HG03175 (cell line): ENCODE data around the gene GIMAP8.

ENCODE experiments used
- ATAC-seq: cut with Tn5 transposase; IDR thresholded peaks from one replicate; pipeline ENCODE4 v1.9.1; 2021; ENCODE audit warnings: mild to moderate bottlenecking, moderate library complexity; ENCODE audit not compliant: unreplicated experiment

The GIMAP8 gene

DNA sequence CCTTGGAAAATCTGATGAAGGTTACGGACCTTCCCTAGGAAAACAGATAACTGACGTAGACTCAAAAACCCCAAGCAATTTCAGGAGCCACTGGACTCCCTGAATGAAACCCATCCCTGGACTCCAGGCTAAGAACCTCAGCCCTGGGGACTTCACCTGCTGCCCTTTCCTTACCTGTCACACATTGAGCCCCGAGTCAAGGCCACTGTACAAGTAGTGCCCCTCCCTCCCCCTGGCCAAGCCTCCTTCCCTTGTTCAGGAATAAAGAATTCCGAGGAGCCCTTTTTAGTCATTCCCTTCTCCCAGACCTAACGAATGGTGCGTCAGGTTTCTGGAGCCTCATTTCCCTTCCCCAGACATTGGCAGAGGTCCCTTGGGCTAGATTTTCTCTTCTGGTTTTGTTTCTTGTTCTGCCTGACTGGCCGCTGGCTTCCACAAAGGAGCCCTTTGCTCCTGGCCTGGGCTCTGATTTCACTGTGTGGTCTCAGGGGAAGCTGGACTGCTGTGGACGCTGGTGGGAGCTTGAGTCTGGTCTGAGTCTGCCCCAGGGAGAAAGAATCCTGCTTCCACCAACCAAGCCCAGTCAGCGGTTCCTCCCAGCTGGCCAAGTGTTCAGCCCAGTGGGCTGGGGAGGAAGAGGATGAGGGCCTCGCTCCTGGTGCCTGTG lies 39.6 kb upstream of the GIMAP8 start:
- ATAC-seq = no peak

DNA sequence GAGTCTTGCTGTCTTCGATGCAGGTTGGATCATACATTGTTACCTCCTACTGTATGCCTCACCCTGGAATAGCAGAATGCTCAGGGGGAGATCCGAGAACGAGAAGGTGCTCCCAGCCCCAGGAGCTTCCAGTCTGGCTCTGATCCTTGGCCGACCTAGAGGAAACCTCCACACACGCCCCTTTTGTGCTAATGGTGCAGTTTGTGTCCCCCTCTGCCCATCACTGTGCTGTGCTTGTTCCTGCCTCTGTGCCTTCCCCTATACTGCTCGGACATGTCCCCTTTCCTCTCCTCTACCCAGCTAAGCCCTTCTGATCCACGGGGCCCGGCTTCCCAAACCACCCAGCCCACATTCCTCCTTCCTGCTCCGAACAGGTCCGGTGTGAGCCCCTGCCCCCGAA lies 38.8 kb upstream of the GIMAP8 start:
- ATAC-seq = no peak

DNA sequence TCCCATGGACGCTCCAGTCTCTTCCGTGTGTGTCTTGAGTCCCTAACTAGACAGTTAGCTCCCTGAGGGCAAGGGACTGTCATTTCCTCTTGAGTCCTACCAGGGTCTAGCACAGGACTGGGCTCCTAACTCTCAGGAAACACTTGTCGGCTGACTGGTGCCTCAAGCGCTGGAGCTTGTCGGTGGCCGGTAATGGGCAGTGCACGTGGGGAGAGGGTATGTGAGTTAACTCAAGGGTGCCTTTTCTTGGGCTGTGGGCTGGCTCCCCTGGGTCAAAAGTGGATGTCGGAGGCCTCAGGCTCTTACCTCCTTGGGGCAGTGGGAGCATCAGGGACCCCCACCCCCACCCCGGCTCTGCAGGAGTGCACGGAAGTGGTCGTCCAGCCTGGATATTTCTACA lies 38.4 kb upstream of the GIMAP8 start:
- no peak for ATAC-seq

DNA sequence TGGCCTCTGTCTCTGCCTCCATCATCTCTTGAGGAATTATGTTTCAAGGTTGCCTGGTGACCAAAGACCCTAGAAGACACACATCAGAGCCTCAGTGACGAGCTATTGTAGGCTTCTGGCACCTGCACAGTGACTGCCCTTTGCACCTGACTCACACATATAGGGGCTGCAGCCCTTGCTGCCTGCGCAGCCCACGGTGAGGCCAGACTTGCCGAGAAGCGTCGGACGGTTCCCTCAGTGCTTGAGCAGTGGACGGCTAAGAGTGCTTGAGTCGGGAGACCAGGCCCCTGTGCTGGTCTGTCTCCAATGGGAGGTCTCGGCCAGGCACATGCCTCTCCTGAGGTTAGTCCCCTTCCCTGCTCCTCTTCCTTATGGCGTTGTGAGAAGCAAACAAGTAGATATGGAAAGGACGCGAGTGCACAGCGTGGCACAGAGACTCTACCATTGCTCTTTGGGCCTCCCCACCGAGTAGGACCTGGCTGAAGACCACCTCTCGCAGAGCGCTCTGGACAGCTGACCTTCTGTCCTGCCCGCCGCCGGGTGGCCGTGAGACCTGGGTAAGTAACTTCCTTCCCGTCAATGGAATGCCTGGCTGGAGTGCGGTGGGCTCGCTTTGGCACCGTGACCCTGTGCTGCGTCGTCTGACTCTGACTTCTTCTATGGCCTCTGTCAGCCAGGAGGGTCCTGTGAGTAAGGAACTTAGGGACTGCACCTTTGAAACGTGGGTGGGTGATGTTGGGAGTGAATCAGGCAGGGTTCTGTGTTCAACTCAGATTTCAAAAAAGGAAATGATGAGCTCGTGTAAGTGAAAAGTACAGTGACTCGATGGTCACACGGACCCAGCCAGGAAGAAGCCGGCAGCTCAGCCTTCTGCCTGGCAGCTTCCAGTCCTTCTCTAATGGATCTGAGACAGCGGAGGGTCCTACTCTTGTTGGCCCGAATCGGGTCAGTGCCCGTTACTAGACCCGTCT lies 37.6 kb upstream of the GIMAP8 start:
- ATAC-seq = no peak

DNA sequence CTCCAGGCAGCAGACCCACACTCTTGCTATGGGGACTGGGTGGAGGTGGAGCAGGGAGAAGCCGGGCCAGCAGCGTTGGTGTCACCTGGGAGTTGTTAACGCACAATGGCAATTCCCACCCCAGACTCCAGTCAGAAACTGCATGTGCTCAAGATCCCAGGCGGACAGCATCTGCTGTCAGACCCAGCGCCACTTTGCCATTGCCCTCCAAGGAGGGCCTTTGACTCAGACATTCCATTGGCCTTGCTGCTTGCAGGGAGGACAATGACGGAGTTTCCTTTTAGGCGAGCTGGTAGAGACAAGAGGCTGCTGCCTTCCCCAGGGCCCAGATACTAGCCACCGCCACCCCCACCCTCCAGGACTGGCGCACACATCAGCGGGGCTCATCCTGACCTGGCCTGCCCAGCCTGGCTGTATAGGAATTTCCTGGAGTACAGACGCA lies 36.8 kb upstream of the GIMAP8 start:
- no peak for ATAC-seq

DNA sequence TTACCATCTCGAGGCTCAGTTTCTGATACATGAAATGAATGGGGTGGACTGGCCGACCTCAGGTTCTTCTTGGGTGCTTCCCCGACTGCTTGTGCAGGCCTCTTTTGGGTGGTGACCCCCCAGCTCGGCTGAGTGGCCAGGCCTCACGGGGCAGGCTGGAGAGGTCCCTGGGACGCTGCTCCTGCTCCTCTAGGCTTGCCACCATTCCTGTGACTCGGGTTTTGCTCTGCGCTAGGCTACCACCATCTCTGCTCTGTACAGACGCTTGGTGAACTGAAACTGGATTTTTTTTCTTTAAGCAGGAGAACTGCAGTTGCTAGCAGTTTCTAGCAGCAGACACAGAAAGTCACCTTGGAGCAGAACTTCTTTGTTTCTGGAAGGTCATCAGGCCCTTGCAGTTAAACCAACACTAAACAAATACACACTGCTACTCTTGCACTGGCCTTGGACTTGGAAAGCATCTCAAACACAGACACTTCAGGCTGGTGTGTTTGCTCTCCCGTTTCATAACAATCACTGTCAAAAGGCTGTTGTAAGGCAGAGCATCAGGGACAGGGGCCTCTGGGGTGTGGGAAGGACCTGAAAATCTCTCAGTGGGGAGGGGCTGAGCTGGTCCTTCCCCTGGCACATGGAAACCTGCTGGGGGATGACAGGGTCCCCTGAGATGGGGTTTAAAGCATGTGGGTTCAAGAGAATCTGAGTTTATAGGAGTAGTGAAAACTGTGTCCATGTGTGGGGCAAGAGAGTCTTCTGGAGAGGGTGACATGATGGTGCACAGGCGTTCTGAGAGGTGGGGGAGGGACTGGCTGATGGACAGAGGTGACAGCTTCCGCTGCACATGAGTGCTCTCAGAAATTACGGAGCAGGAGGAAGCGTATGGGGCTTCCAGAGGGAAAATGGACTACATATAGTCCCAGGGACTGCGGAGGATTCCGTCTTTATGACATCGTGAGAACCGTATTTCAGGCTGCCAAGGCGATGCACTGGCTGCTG lies 35.0 kb upstream of the GIMAP8 start:
- ATAC-seq = no peak

DNA sequence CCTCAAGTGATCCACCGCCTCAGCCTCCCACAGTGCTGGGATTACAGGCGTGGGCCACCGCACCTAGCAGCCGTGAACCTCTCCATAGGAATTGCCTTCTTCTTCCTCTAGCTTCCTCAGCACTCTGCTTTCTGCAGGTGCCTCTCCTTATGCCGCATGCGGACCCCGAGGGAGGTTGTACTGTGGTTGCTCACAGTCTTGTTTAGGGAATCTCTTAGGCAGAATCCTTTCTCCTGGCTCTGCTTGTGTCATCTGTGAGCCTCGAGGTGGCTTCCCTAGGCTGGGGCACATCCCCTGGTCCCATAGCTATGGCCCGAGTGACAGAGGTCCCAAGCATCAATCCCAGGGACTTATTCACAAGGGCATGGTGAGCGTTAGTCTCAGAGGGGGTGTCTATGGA lies 33.2 kb upstream of the GIMAP8 start:
- ATAC-seq = no peak

DNA sequence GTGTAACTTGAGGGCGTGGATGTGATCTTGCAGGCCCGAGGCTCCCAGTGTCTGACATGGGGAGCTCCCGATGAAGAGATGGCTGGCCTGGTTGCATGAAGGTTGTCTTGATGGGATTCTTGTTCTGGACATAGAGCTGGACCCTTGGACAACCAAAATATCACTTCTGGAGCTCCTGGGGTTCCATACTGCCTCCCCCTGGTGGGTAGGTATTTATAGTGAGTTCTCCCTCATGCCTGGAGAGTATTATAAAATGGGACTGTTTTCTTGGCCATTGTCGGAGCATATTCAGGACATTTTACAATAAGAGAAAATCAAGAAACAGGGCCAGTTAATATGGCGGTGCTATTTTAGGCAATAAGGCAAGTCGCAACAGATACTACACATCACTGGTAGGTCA lies 32.6 kb upstream of the GIMAP8 start:
- ATAC-seq = no peak

DNA sequence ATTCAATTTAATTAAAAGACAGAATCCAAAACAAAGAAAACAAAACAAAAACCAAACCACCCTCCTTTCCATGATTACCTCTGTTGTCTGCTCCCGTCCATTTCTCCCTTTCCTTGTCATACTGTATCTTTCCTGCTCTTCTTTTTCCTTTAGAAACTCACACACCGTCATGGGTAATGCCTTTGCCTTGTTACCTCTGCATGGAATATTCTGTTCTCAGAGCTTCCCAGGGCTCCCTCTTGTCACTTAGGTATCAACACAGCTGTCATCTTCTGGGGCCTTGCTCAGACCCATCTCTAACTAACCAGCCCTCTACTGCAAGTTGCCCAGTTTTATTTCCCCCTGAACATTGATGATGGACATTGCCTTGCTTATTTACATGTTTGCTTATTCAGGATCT lies 30.2 kb upstream of the GIMAP8 start:
- no peak for ATAC-seq

DNA sequence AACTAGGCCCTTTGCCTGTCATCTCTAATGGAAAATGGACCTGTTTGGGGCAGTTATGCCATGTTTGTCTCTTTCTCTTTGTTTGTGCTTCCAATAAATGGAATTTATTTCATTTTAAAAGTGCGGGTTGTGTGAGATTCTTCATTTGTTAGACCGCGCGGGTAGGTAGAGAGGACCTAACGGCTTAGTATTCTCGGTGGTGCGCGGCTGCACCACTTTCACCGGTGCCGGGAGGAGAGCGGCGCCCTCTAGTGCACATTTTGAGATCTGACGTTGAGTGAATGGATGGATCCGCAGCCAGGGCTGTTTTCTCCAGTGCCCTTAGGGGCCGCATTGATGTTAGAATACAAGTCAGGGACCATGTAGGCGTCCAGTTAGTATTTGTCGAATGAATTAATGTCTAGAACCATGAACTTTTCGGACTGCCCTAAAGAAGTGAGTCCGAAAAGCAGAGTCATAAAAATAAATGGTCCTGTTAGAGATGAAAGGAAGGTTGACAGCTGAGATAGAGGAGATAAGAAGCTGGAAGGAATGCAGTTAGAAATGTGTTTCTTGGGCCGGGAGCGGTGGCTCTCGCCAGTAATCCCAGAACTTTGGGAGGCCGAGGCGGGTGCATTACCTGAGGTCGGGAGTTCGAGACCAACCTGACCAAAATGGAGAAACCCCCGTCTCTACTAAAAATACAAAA lies 29.3 kb upstream of the GIMAP8 start:
- ATAC-seq = peak; percentile 96

DNA sequence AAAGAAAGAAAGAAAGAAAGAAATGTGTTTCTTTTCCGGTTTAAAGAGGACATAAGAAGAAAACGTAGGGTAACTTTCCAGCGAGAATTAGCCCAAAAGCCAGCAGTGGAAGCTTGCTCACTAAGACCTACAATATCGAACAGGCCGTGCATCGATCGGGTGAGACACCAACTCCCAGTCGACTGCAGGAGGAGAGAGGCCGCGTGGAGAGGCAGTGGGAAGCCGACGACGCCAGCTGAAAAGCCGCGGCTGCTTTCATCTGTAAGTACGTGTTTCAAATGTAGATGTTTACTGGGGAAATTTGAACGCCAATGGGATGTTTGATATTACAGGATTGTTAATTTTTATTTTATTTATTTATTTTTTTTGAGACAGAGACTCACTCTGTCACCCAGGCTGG lies 28.6 kb upstream of the GIMAP8 start:
- ATAC-seq = no peak

DNA sequence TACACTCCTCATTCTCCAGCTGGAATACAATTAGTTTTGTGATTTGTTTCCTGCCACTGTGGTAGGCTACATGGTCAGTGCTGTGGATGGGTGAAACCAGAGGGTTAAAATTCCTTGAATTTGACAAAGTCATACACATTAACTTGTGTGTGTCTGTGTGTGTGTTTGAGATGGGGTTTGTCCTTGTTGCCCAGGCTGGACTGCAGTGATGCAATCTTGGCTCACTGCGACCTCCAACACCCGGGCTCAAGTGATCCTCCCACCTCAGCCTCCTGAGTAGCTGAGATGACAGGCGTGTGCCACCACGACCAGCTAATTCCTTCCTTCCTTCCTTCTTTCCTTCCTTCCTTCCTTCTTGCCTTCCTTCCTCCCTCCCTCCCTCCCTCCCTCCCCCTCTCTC lies 24.8 kb upstream of the GIMAP8 start:
- no peak for ATAC-seq

DNA sequence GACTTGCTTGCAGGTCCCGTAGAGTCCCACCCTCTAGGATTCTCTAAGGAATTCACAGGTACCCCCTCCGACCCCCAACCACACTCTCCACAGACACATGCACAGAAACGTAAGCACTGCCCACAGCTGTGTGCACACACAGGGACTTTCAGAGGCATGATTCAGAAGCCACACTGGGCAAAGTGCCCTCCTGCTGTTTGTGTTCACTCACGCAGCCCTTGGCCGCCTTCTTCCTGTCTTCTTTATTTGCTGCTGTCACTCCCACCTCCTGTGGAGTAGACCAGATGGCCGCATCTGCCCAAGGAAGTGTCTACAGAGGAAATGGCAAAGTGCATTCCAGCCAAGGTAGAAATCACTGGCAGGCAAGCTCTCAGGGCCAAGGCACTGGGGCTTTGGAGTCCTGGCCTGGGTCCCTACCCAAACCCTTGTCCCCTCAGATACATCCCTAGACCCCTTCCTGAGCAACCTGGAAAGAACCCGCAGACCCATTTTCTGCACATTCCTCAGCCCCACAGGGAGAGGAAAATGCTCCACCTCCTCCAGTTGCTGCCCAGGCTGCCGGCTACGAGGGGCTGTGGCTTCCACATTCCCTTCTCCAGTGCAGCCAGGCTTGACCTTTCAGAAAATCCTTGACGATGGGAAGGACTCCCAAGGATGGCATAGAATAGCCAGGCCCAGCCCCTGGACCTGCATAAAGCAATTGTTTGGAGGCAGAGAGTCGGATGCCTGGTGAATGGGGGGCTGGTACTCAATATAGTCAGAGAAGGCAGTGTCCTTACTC lies 21.6 kb upstream of the GIMAP8 start:
- ATAC-seq = peak; percentile 52

DNA sequence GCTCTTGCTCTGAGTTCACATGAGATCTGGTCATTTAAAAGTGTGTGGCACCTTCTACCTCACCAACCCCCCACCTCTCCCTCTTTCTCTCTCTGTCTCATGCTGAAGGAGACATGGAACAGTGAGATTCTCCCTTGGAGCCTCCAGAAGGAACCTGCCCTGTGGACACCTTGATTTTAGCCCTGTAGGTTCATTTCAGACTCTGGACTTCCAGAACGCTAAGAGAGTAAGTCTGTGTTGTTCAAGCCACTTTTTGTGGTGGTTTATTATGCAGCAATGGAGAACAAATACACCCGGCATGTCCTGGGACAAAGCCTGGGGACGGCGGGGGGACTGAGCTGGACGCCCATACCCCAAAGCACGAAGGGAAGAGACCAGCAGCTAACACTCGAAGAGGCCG lies 20.7 kb upstream of the GIMAP8 start:
- ATAC-seq = no peak

DNA sequence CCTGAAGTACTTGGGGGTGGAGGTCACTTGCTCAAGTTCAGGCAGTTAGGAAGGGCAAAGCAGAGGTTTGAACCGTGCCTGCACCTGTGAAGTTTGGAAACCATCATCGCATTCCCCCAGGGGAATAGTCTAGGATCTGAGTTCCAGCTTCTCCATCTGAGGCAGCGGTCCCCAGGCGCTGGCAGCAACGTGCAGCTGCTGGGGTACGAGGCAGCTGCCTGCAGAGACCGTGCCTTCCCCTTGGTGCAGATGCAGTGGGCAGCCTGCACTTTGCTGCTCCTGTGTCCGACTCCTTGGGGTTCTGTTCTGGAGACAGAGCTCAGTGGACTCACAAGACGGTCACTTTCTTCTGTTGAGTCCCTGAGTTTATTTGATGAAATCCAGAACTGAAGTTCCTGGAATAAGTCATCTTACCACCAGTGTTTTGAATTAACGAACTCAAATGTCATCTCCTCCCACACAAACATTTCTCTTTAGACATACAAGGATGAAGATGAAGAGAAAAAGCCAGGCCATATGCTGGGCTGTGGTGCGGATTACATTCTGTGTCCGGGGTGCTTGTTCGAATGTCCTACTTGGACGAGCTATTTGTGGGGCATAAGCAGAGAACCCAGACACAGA lies 19.9 kb upstream of the GIMAP8 start:
- ATAC-seq = no peak

DNA sequence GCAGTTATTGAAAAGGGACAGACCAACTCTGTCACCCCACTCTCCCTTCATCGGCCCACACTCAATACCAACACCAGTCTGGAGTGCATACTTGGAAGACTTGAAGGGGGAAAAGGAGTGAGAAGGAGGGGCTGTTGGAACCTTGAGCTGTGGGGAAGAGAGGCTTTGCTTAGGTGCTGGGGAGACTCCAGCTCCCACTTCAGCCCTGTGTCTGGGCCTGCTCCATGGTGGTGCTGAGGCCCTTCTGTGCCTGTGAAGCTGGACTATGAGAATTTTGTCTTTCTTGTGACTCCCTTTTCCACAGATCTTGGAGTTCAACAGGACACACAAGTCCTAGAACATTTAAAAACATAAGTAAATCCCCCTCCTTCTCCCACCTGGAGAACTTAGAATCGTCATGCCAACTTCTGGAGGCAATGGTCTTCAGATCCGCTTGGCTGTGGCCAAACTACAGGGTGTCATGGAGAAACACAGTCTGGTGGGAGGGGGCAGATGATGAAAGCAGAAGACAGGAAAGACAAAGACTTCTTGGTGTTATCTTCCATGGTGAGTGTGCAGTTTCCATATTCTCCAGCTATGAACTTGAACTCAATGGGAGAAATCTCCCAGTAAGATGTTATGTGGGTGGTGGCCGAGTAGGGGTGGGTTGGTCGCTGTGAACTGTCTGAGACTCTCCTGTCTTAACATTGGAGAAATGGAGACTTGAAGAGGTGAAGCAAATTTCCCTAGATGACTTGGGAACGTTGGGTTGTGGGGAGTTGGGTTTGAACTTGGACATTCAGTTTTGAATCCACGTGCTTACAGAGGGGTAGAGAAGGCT lies 18.4 kb upstream of the GIMAP8 start:
- no peak for ATAC-seq

DNA sequence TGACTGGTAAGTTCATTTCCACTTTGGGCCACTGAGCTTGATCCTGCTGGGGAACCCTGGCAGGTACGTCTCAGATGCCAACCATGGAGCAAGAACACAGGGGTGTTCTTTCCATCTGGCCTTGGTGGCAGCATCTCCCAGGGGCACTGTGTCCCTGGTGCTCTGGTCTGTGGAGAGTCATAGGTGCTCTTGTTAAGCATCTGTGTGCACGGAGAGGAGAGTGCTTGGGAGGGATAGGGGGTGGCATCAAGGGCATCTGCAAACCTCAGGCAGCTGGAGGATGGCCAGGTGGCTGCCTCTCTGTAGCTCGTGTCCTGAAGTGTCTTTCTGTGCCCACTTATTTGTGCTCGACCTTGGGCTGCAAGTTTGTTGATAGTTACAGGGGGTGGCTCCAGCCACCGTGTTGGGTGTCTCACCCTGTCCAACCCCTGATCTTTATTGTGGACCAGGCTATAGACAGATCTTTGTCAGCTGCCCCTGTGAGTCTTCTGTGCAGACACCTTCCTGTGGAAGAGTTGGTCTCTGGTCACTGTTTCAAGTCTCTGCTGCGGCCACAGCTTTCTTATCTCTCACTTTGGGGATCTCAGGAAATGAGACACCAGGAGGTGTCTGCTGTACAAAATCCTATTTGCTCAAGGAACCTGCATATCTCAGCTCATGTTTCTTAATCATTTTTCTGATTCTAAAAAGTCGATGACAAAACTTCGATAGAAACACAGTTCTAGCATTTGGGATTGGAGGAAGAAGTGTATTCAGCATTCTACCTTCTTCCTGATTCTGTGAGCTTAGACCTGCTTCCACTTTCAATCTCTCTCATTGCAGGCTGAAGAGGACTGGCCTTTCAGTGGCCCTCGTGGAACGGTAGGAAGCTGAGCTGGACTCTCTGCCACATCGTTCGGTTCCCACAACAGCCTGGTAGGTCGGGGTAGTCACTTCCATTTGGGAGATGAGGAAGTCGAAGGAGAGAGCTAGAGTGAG lies 17.2 kb upstream of the GIMAP8 start:
- peak; percentile 24 for ATAC-seq
